Stimulated activated naive B cell treated with anti-CD40 and anti-IgM and Interleukin-4, amounts not matched to agents 10 μg/mL and 1 μg/mL and 100 μg/mL, for 72 hours (primary cell): ENCODE measurements around the gene KLF13.

Experiments used
- ATAC-seq, 2 donors: fragments of 150-1000 bp; cut with Tn5 transposase; replicated peaks; 2 replicates each; pipeline ENCODE4 v1.10.0; 2021; ENCODE audit warnings: moderate library complexity in 1 of 2
- DNase-seq: peaks from one replicate; pipeline ENCODE4 v3.0.0; 2021
- H3K27ac Mint-ChIP-seq: one replicate; pipeline ENCODE4 v1.8.0; 2022; ENCODE audit warnings: mild to moderate bottlenecking, mixed read lengths
- H3K27me3 Mint-ChIP-seq, 2 donors: one replicate each; pipeline ENCODE4 v1.8.0; 2022; ENCODE audit warnings: mixed read lengths in 2 of 2
- H3K36me3 Mint-ChIP-seq, 2 donors: one replicate each; pipeline ENCODE4 v1.8.0; 2022; ENCODE audit warnings: mixed read lengths in 2 of 2, mild to moderate bottlenecking in 1 of 2
- H3K4me1 Mint-ChIP-seq, 2 donors: one replicate each; pipeline ENCODE4 v1.8.0; 2022; ENCODE audit warnings: mixed read lengths in 2 of 2, mild to moderate bottlenecking in 1 of 2
- H3K4me3 Mint-ChIP-seq, 2 donors: one replicate each; pipeline ENCODE4 v1.8.0; 2022; ENCODE audit warnings: mild to moderate bottlenecking in 2 of 2, mixed read lengths in 2 of 2, moderate library complexity in 1 of 2
- H3K9me3 Mint-ChIP-seq, 2 donors: one replicate each; pipeline ENCODE4 v1.8.0; 2022; ENCODE audit warnings: mixed read lengths in 2 of 2, mild to moderate bottlenecking in 1 of 2

The KLF13 gene

GRCh38 chr15:31338879-31339557 is 12.4 kb downstream of the KLF13 start:
- Mint-ChIP-seq H3K4me3 (peak overlapping the region; percentile 56 to 71), H3K27ac (peak overlapping the region; percentile 85), H3K4me1 (peaks cover 77 to 99% of the 10 kb centered on the region in 2 donors), H3K9me3 (no peaks in the 10 kb centered on the region), H3K27me3 (no peaks in the 10 kb centered on the region), H3K36me3 (peaks cover 18 to 23% of the 10 kb centered on the region in 2 donors)
- ATAC-seq, result peak; percentile 64 to 72
- DNase-seq, result peak; percentile 70

GRCh38 chr15:31339558-31339895 is 12.9 kb downstream of the KLF13 start:
- Mint-ChIP-seq H3K36me3 (peaks cover 18 to 23% of the 10 kb centered on the region in 2 donors), H3K27ac (peak overlapping the region; percentile 85), H3K4me3 (peak overlapping the region in 1 of 2 donors; percentile 22), H3K4me1 (peaks cover 81 to 99% of the 10 kb centered on the region in 2 donors), H3K9me3 (no peaks in the 10 kb centered on the region), H3K27me3 (no peaks in the 10 kb centered on the region)
- DNase-seq (no peak), ATAC-seq (no peak)

GRCh38 chr15:31340047-31340446 is 13.4 kb downstream of the KLF13 start:
- Mint-ChIP-seq H3K27me3 (no peaks in the 10 kb centered on the region), H3K27ac (no peak overlapping the region), H3K4me3 (peak overlapping the region; percentile 13 to 22), H3K4me1 (peaks cover 82 to 99% of the 10 kb centered on the region in 2 donors), H3K36me3 (peaks cover 18 to 23% of the 10 kb centered on the region in 2 donors), H3K9me3 (no peaks in the 10 kb centered on the region)
- DNase-seq (no peak), ATAC-seq (no peak)

- Mint-ChIP-seq H3K4me1 (peaks cover 81 to 99% of the 10 kb centered on the region in 2 donors), H3K9me3 (no peaks in the 10 kb centered on the region), H3K27me3 (no peaks in the 10 kb centered on the region), H3K27ac (peak overlapping the region; percentile 74), H3K4me3 (peak overlapping the region; percentile 36 to 39), H3K36me3 (peaks cover 18 to 22% of the 10 kb centered on the region in 2 donors)
- ATAC-seq (no peak), DNase-seq (no peak)
Observed at GRCh38 chr15:31340592-31340991, 14.0 kb downstream of the KLF13 start.

- Mint-ChIP-seq H3K9me3 (no peaks in the 10 kb centered on the region), H3K4me1 (peaks cover 81 to 99% of the 10 kb centered on the region in 2 donors), H3K36me3 (peaks cover 18 to 19% of the 10 kb centered on the region in 2 donors), H3K27me3 (no peaks in the 10 kb centered on the region), H3K27ac (peak overlapping the region; percentile 85), H3K4me3 (peak overlapping the region in 1 of 2 donors; percentile 42)
- ATAC-seq, result no peak
- no peak for DNase-seq
Observed at GRCh38 chr15:31341071-31341470, 14.4 kb downstream of the KLF13 start.

GRCh38 chr15:31341496-31342195 is 15.0 kb downstream of the KLF13 start:
- Mint-ChIP-seq H3K27ac (no peak overlapping the region), H3K4me1 (peaks cover 81 to 99% of the 10 kb centered on the region in 2 donors), H3K27me3 (no peaks in the 10 kb centered on the region), H3K36me3 (peaks cover 18 to 21% of the 10 kb centered on the region in 2 donors), H3K4me3 (no peak overlapping the region), H3K9me3 (no peaks in the 10 kb centered on the region)
- ATAC-seq (no peak), DNase-seq (no peak)

GRCh38 chr15:31342381-31342780 is 15.7 kb downstream of the KLF13 start:
- Mint-ChIP-seq H3K27ac (peak overlapping the region; percentile 92), H3K36me3 (peaks cover 21 to 26% of the 10 kb centered on the region in 2 donors), H3K27me3 (no peaks in the 10 kb centered on the region), H3K4me3 (peak overlapping the region; percentile 40 to 67), H3K4me1 (peaks cover 83 to 99% of the 10 kb centered on the region in 2 donors), H3K9me3 (no peaks in the 10 kb centered on the region)
- ATAC-seq (no peak), DNase-seq (no peak)

- peaks cover 27 to 32% of the 10 kb centered on the region in 2 donors for H3K36me3 Mint-ChIP-seq
- no peak for ATAC-seq
Observed at GRCh38 chr15:31342781-31343626, 16.4 kb downstream of the KLF13 start.

GRCh38 chr15:31343831-31344230 is 17.2 kb downstream of the KLF13 start:
- H3K27me3 Mint-ChIP-seq, result no peaks in the 10 kb centered on the region
- ATAC-seq, result no peak
- peak overlapping the region in 1 of 2 donors; percentile 34 for H3K4me3 Mint-ChIP-seq
- DNase-seq, result no peak
- H3K27ac Mint-ChIP-seq, result peak overlapping the region; percentile 95
- peaks cover 81 to 100% of the 10 kb centered on the region in 2 donors for H3K4me1 Mint-ChIP-seq
- H3K36me3 Mint-ChIP-seq, result peaks cover 31 to 39% of the 10 kb centered on the region in 2 donors
- H3K9me3 Mint-ChIP-seq, result no peaks in the 10 kb centered on the region

More at GRCh38 chr15:31342781-31343626, 16.4 kb downstream of the KLF13 start:
- DNase-seq, result no peak
- Mint-ChIP-seq H3K9me3 (no peaks in the 10 kb centered on the region), H3K27me3 (no peaks in the 10 kb centered on the region), H3K27ac (peak overlapping the region; percentile 92), H3K4me3 (peak overlapping the region; percentile 40 to 67), H3K4me1 (peaks cover 84 to 100% of the 10 kb centered on the region in 2 donors)

GRCh38 chr15:31344266-31344665 is 17.6 kb downstream of the KLF13 start:
- Mint-ChIP-seq H3K36me3 (peaks cover 30 to 41% of the 10 kb centered on the region in 2 donors), H3K4me1 (peaks cover 82 to 100% of the 10 kb centered on the region in 2 donors), H3K27ac (peak overlapping the region; percentile 95), H3K4me3 (peak overlapping the region; percentile 59 to 93), H3K9me3 (no peaks in the 10 kb centered on the region), H3K27me3 (no peaks in the 10 kb centered on the region)
- ATAC-seq (no peak), DNase-seq (no peak)

- ATAC-seq, result peak; percentile 36 to 39
- Mint-ChIP-seq H3K27ac (peak overlapping the region; percentile 95), H3K36me3 (peaks cover 33 to 45% of the 10 kb centered on the region in 2 donors)
Observed at GRCh38 chr15:31344823-31345605, 18.4 kb downstream of the KLF13 start.

GRCh38 chr15:31345606-31346366 is 19.2 kb downstream of the KLF13 start:
- ATAC-seq, result peak; percentile 46 to 48
- H3K9me3 Mint-ChIP-seq, result no peaks in the 10 kb centered on the region
- peaks cover 34 to 47% of the 10 kb centered on the region in 2 donors for H3K36me3 Mint-ChIP-seq

More at GRCh38 chr15:31344823-31345605, 18.4 kb downstream of the KLF13 start:
- no peaks in the 10 kb centered on the region for H3K27me3 Mint-ChIP-seq
- H3K4me1 Mint-ChIP-seq, result peaks cover 85 to 100% of the 10 kb centered on the region in 2 donors
- H3K4me3 Mint-ChIP-seq, result peak overlapping the region; percentile 85 to 93
- DNase-seq, result no peak
- no peaks in the 10 kb centered on the region for H3K9me3 Mint-ChIP-seq

More at GRCh38 chr15:31345606-31346366, 19.2 kb downstream of the KLF13 start:
- Mint-ChIP-seq H3K4me3 (peak overlapping the region; percentile 85 to 93), H3K27me3 (no peaks in the 10 kb centered on the region), H3K4me1 (peaks cover 84 to 100% of the 10 kb centered on the region in 2 donors), H3K27ac (peak overlapping the region; percentile 95)
- no peak for DNase-seq
